Bone marrow (tissue), 2 donors: ENCODE results near the gene MAL.

ENCODE experiments used
- DNase-seq, 2 donors: peaks; one replicate each; lab custom pipeline; 2025; lab: John Stamatoyannopoulos, UW

MAL gene

DNA sequence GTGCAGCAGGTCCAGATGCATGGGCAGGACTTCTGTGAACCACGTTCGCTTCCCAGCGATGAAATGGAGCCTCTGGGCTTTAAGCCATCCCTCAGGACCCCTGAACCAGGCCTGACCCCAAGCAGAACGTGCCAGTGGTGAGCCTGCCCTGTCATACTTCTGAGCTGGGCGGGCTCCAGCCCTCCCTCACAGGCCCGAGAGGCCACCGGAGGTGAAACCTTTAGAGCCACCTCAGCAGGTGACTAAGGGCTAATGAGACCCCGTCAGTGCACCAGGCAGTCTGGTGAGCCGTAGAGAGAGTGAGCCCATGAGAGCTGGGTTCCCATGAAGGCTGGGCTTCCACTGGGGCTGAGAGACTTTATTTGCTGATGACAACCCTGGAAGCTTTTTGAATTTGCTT, 8.9 kb upstream of the MAL start:
- DNase-seq = no peak

DNA sequence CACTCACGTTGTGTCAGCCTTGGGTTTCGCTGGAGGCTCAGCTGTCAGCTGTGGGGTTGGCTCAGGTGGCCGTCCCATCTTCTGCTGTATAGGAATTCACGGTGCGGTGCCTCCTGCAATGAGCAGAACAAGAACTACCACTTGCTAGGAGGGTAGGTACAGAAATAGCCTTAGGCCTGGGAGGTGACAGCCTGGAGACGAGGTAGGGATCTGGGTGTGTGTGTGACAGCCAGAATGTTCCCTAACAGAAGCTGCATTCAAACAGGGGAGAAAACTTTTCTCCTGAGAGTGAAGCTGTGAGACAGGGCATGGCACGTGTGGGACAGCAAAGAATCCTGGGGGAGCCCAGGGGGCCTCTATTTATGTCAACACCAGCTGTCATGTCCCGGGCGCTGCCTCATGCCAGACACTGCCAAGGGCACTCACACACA, 8.4 kb upstream of the MAL start:
- DNase-seq = no peak

DNA sequence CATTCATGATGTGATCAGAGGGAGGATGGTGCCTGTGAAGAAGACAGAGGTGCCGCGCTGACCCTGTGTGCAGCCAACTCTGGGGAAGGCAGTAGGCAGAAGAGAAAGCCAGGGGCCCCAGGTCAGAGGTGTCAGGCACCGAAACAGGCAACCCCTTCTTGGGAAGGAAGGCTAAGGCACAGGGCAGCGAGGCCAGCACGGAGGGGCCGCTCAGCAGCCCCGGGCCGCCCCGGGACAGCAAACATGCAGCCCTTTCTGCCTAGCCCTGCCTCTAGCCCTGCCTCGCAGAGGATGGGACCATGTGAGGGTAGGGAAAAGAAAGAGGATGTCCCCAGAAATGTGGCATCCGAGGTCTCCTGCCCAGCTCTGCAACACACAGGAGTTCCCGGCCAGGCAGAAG, 7.7 kb upstream of the MAL start:
- no peak for DNase-seq

- no peak for DNase-seq
Observed at GRCh38 chr2:95018301-95018700, 7.2 kb upstream of the MAL start.

DNA sequence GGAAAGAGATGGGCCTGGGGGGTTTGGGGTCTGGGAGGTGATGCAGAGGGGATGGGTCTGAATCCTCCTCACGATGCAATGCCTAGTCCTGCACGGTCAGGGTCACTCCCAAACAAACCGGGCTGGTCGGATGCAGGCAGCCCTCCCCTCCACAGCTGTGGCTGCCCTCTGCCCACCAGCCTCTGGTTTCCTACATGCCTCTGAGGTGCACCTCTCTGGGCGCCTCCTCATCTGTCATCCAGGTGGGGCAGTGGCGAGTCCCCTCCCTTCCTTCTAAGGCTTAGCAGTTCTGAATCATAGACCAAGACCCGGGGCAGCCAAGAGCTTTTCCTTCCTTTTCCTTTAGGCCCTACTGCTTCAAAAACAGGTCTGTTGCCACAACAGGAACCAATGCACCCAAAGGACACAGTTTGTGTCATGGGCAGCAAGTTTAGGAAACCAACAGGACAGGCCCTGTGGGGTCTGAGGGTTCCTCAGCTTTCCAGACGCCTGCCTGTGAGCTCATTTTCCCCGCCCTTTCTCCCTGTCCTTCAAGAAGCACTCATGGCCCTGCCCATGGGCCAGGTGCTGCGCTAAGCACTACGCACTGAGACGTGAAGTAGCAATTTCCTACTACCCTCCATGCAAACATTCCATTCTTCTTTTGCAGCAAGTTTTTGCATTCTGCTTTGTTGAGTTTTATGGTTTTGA, 6.5 kb upstream of the MAL start:
- no peak for DNase-seq

- no peak for DNase-seq
Observed at GRCh38 chr2:95019572-95019971, 5.9 kb upstream of the MAL start.

- no peak for DNase-seq
Observed at GRCh38 chr2:95020275-95021022, 5.1 kb upstream of the MAL start.

DNA sequence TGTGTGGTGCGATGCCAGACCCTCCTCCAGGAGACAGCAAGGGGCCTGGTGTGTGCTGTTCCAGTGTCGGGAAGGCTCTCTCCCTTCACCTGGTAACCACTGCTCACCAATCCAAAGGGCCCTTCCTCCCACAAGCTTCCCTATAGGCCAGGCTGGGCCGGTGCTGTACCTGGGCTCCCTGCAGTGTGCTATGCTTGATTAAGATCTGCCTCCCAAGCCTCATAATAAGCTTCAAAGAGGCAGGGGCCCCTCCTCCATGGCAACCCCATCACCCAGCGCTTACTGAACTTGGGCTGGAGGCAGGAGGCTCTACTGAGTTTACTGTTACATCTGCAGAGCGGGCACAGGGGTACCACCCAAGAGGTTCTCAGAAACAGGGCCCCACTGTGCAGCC, 4.5 kb upstream of the MAL start:
- no peak for DNase-seq

DNA sequence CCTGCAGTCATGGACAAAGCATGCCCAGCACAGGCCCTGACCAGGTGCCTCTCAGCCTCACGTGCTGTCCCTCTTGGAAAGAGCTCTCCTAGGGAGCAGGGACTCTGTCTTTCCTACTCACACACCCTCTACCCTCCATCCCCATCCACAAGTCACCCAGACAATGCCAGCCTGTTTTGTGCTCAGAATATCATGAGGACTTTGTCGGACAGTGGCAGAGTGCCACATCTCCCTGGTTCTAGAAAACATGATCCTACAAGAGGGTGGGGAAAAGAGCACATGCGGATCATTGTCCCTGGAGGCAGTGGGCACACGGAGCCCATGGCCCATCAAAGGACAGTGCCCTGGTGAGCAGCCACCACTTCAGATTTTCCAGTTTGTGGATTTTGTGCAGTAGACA, 3.7 kb upstream of the MAL start:
- no peak for DNase-seq

DNA sequence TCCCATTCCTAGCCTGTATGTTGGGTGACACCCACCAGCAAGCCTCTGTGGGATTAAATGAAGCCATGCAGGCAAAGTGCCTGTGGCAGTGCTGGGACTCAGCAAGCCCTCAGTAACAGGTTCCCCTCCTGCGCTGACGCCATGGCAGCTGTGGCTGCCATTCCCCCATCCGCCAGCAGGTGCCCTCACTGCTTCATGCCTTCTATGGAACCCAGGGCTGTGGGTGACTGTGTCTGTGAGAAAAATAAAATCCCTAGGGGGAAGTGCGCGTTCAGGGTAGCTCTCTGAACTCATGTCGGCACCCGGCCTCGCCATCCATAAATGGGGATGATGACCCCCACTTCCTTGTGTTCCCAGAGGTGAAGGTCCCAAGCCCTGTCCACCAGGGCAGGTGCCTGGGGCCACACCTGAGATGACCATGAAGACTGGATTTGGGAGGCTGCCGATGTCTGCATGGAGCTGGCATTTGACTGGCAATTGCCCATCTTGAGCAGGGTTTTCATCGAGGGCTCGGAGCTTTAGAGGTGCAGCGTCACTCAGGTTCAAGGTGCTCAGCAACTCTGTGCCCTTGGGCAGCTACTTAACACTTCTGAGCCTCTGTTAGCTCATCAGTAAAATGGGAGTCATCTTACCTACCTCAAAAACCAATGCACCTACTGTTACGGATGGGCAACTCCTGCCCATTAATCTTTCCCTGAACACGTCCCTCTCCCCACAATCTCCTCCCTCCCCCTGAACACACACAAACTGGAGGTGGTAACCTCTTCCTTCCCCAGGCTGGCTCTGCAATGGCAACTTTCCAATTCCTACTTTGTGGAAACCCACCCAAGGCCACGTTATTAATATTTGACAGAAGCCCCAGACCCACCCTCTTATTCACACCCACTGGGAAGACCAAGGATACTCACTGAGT, 2.9 kb upstream of the MAL start:
- peak; percentile 13 to 75 for DNase-seq

DNA sequence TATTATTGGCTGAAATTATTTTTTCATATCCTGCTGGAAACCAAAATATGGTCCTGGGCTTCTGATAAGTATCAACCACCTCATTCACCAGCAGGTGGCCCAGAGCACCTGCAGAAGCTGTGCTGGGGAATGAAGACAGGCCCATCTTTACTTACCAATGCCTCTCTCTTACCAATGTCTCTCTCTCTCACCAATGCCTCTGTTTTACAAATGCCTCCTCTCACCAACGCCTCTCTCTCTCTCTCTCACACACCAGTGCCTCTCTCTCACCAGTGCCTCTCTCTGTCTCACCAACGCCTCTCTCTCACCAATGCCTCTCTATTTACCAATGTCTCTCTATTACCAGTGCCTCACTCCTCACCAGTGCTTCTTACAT, 2.3 kb upstream of the MAL start:
- no peak for DNase-seq

DNA sequence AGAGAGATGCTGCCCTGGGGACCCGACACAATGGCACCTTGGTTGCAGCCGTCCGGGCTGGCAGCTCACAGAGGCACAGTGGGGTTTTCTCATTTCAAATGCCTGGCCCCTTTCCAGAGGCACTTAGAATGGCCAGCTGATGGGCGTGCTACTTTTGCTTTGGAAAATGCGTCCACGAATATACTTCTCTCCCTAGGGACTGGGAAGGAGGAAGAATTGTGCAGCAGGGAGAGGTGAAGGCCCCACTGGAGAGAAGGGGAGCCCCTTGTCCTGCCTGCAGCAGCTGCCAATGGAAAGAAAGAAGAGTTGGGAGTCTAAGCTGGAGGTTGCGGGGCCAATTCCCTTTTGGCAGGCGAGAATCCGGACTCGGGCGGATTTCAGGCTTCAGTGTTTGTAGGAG, 1.1 kb upstream of the MAL start:
- no peak for DNase-seq

- no peak for DNase-seq
Observed at GRCh38 chr2:95024960-95025405, 525 bp upstream of the MAL start.

DNA sequence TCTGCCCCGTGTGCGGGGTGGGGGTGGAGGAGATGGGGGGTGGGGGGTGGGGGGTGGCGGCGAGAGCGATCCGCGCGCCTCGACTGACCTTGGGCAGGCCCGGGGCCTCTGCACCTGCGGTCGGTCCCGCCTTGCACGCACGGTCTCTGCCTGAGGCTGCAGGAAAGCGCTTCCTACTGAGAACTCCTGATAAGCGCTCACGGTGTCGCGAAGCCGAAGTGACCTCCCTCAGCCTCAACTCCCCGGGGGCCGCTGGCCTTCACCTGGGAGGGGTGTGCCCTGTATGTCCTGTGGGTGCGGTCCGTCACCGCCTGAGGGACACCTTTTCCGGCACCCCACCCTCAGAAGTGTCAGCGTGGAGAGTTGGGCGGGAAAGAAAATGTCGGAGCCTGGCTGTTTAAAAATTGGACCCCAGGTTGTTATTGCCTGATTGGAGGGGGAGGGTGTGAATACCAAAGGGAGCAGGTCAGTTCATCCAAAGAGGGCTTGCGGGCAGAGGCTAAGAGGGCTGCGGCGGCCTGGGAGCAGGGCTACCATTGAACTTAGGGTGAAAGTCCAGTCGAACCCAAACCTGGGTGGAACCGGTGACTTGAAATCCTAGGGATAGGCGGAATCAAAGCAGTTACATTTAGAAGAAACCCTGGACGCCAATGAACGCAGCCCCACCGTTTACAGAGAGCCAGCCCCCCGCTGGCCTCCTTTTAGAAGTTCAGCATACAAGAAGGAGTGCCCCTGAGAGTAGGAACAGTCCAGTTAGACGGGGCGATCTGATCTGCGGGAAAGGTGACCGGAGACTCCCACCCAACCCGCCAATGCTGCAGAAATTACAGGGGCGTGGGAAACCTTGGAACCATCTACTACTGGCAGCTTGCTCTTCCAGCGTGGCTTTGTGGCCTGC, 1.2 kb downstream of the MAL start:
- DNase-seq = no peak

- DNase-seq = no peak
Observed at GRCh38 chr2:95027369-95027720, 1.8 kb downstream of the MAL start.

DNA sequence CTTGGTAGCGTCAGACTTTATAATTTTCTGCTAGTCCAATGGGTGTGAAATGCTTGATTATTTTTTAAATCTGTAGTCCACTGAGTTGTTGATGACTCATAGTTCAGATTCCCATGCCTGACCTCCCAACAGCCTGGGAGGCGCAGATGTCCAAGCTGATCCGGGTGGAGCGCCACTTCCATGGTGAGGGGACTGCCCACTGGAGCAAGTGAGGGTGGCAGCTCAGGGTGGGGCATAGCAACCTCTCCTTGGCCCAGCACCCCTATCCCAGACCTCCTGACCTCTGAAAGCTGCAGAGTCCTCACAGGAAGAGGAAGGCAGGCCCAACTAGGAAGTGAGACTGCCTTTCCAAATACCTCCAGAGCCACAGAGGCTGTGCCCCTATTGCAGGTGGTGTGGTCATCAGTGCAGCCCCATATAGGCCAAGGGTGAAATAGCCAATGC, 4.4 kb downstream of the MAL start:
- DNase-seq = no peak

- DNase-seq = no peak
Observed at GRCh38 chr2:95030496-95030895, 5.0 kb downstream of the MAL start.

- DNase-seq = no peak
Observed at GRCh38 chr2:95031076-95031725, 5.7 kb downstream of the MAL start.

- no peak for DNase-seq
Observed at GRCh38 chr2:95031726-95032116, 6.2 kb downstream of the MAL start.

DNA sequence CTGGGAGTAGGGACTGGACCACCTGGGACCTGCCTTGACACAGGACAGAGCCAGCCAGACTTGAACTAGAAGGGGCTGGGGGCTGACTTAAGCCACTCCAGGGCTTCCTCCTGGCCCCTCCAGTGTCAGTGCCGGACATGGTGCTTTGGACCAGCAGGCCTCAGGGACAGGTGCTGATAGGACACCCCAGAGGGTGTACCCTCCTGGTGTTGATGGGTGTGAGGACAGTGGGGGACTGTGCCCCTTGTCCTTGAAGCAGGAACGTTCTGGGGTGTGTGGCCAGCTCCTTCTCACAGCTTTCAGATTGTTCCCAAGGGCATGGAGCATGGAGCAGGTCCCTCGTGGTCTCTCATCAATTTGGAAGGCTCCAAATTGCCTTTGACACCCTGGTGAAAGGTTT, 6.8 kb downstream of the MAL start:
- no peak for DNase-seq
